GM19328 (cell line): ENCODE data around the gene KIAA0408.

Experiments
- ATAC-seq: cut with Tn5 transposase; IDR thresholded peaks from one replicate; pipeline ENCODE4 v1.9.1; 2021; ENCODE audit warnings: mild to moderate bottlenecking, moderate library complexity; ENCODE audit not compliant: unreplicated experiment

The KIAA0408 gene

GRCh38 chr6:127459231-127459641, at the start of gene KIAA0408:
TSS of gene KIAA0408 (minus strand) at chr6:127459389. CDS start at chr6:127453981, 5,408 bp downstream.
- no peak for ATAC-seq

GRCh38 chr6:127506894-127507293, 47.7 kb upstream of the KIAA0408 start:
- no peak for ATAC-seq

GRCh38 chr6:127503022-127503421, 43.8 kb upstream of the KIAA0408 start:
- ATAC-seq: no peak

- ATAC-seq: no peak
These were observed 38.2 kb upstream of the KIAA0408 start for GRCh38 chr6:127497410-127497809.

GRCh38 chr6:127496471-127496870, 37.3 kb upstream of the KIAA0408 start:
- no peak for ATAC-seq

GRCh38 chr6:127494240-127494767, 35.1 kb upstream of the KIAA0408 start:
- ATAC-seq: no peak

GRCh38 chr6:127489248-127489647, 30.1 kb upstream of the KIAA0408 start:
- ATAC-seq: no peak

- ATAC-seq: no peak
These were observed 27.7 kb upstream of the KIAA0408 start for GRCh38 chr6:127486934-127487333.

- ATAC-seq: peak; percentile 98
These were observed 25.1 kb upstream of the KIAA0408 start for GRCh38 chr6:127484212-127484863.

GRCh38 chr6:127483399-127484055, 24.3 kb upstream of the KIAA0408 start:
- ATAC-seq: no peak

- no peak for ATAC-seq
These were observed 23.1 kb upstream of the KIAA0408 start for GRCh38 chr6:127482325-127482724.

GRCh38 chr6:127481628-127482027, 22.4 kb upstream of the KIAA0408 start:
- no peak for ATAC-seq

- no peak for ATAC-seq
These were observed 21.9 kb upstream of the KIAA0408 start for GRCh38 chr6:127481111-127481510.

GRCh38 chr6:127477658-127478057, 18.5 kb upstream of the KIAA0408 start:
- ATAC-seq: no peak

- no peak for ATAC-seq
These were observed 16.6 kb upstream of the KIAA0408 start for GRCh38 chr6:127475823-127476176.

GRCh38 chr6:127475135-127475822, 16.1 kb upstream of the KIAA0408 start:
- ATAC-seq: no peak

- ATAC-seq: no peak
These were observed 12.4 kb upstream of the KIAA0408 start for GRCh38 chr6:127471379-127472255.

GRCh38 chr6:127468936-127469335, 9.7 kb upstream of the KIAA0408 start:
- ATAC-seq: no peak

- no peak for ATAC-seq
These were observed 7.2 kb upstream of the KIAA0408 start for GRCh38 chr6:127466416-127466815.

GRCh38 chr6:127464881-127465459, 5.8 kb upstream of the KIAA0408 start:
- no peak for ATAC-seq
